SK-N-MC (cell line): ENCODE measurements around the gene TOR1AIP1.

Source experiments
- EZH2 ChIP-seq: fragments of 200-600 bp; sonication (generic); IDR thresholded peaks from one replicate; pipeline ENCODE4 v1.6.1; 2017; ENCODE audit warnings: antibody characterized with exemption
- POLR2AphosphoS5 ChIP-seq: IDR thresholded peaks from 2 replicates; pipeline ENCODE4 v1.6.1; 2012; ENCODE audit warnings: mild to moderate bottlenecking, low read depth, low read length, borderline replicate concordance

DNA sequence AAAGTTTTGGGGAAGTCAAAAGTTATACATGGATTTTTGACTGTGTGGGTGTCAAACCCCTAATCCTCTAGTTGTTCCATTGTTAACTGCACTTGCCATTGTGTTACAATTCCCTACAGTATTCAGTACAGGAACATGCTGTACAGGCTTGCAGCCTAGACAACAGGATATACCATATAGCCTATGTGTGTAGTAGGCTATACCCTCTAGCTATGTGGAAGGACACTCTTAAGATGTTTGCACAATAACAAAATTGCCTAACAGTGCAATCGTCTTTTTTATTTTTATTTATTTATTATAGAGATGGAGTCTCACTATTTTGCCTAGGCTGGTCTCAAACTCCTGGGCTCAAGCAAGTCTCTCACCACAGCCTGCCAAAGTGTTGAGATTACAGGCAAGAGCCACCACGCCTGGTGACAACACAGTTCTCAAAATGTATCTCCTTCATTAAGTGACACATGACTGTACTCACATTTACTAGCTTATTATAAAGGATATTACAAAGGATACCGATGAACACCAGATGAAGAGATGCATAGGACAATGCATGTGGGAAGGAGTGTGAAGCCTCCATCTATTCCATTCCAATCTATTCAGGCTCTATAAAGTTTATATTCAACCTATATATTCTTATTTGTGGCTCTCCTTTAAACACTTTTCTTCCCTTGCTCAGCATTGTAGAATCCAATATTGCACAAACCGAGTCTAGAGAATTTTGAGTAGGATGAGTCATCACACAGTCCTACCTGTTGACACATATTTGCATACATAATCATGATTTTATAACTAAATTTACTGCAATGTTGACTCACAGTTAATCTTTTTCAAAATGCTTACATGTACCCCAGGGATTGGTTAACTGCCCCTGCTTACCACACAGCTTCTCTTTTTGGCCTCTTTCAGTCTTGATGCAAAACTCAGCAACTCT is 44.1 kb downstream of the TOR1AIP1 start:
- TF ChIP-seq POLR2AphosphoS5 (no peak), EZH2 (no peak)
